ENCODE results near the gene RCVRN.

The RCVRN gene

GRCh38 chr17:9905078-9905415 is at the start of gene RCVRN:
TSS of gene RCVRN (minus strand) at chr17:9905271. CDS start at chr17:9905180, 91 bp downstream.
- DNase-seq, result no peak

GRCh38 chr17:9953492-9953891 is 48.4 kb upstream of the RCVRN start:
- DNase-seq, result no peak

- DNase-seq, result no peak
These were observed 46.7 kb upstream of the RCVRN start for GRCh38 chr17:9951803-9952202.

GRCh38 chr17:9948928-9949327 is 43.9 kb upstream of the RCVRN start:
- DNase-seq, result no peak

- DNase-seq, result no peak
These were observed 39.6 kb upstream of the RCVRN start for GRCh38 chr17:9944704-9945103.

- no peak for DNase-seq
These were observed 38.3 kb upstream of the RCVRN start for GRCh38 chr17:9943343-9943742.

GRCh38 chr17:9942885-9943284 is 37.8 kb upstream of the RCVRN start:
- no peak for DNase-seq

GRCh38 chr17:9941305-9941704 is 36.2 kb upstream of the RCVRN start:
- DNase-seq, result no peak

GRCh38 chr17:9940841-9941240 is 35.8 kb upstream of the RCVRN start:
- no peak for DNase-seq

GRCh38 chr17:9938764-9939163 is 33.7 kb upstream of the RCVRN start:
- DNase-seq, result no peak

GRCh38 chr17:9937901-9938300 is 32.8 kb upstream of the RCVRN start:
- no peak for DNase-seq

- DNase-seq, result no peak
These were observed 32.2 kb upstream of the RCVRN start for GRCh38 chr17:9937241-9937761.

- DNase-seq, result no peak
These were observed 31.0 kb upstream of the RCVRN start for GRCh38 chr17:9936095-9936494.

- no peak for DNase-seq
These were observed 30.3 kb upstream of the RCVRN start for GRCh38 chr17:9935408-9935807.

GRCh38 chr17:9934331-9934730 is 29.3 kb upstream of the RCVRN start:
- DNase-seq, result no peak

GRCh38 chr17:9932491-9932890 is 27.4 kb upstream of the RCVRN start:
- DNase-seq, result no peak

- DNase-seq, result no peak
These were observed 26.2 kb upstream of the RCVRN start for GRCh38 chr17:9931144-9931741.

GRCh38 chr17:9929871-9930270 is 24.8 kb upstream of the RCVRN start:
- DNase-seq, result no peak

GRCh38 chr17:9928601-9929333 is 23.7 kb upstream of the RCVRN start:
- peak; percentile 28 for DNase-seq

- DNase-seq, result no peak
These were observed 21.2 kb upstream of the RCVRN start for GRCh38 chr17:9926150-9926804.

- no peak for DNase-seq
These were observed 20.4 kb upstream of the RCVRN start for GRCh38 chr17:9925457-9925856.

GRCh38 chr17:9924735-9925191 is 19.7 kb upstream of the RCVRN start:
- peak; percentile 85 for DNase-seq

GRCh38 chr17:9922012-9922848 is 17.2 kb upstream of the RCVRN start:
- DNase-seq, result no peak
